Activated T-cell treated with anti-CD3 and anti-CD28 coated beads for 1 hour (primary cell): ENCODE measurements around the gene TP53BP1.
"Not testable (repeated sequence)": the region's sequence is repeated elsewhere in the genome, so short reads cannot be mapped to it uniquely, and the experiment has no call there.

ENCODE experiments used
- DNase-seq: peaks from one replicate; pipeline ENCODE4 v3.0.0-alpha.2; 2020; ENCODE audit warnings: low read depth

Gene TP53BP1

GRCh38 chr15:43492673-43493601, at the start of gene TP53BP1:
TSS of gene TP53BP1 (minus strand) at chr15:43493156. CDS start at chr15:43493043, 113 bp downstream.
- DNase-seq = peak; percentile 91

GRCh38 chr15:43541785-43542184, 48.8 kb upstream of the TP53BP1 start:
- no peak for DNase-seq

- no peak for DNase-seq
These were observed 45.1 kb upstream of the TP53BP1 start for GRCh38 chr15:43538091-43538490.

GRCh38 chr15:43534897-43535296, 41.9 kb upstream of the TP53BP1 start:
- DNase-seq = no peak

- not testable (repeated sequence) for DNase-seq
These were observed 39.9 kb upstream of the TP53BP1 start for GRCh38 chr15:43532826-43533225.

GRCh38 chr15:43531018-43531670, 38.2 kb upstream of the TP53BP1 start:
- no peak for DNase-seq

- DNase-seq = no peak
These were observed 36.8 kb upstream of the TP53BP1 start for GRCh38 chr15:43529587-43530345.

GRCh38 chr15:43529141-43529540, 36.2 kb upstream of the TP53BP1 start:
- DNase-seq = no peak

- no peak for DNase-seq
These were observed 35.6 kb upstream of the TP53BP1 start for GRCh38 chr15:43528542-43529007.

GRCh38 chr15:43527802-43528541, 35.0 kb upstream of the TP53BP1 start:
- no peak for DNase-seq

- DNase-seq = no peak
These were observed 34.3 kb upstream of the TP53BP1 start for GRCh38 chr15:43527016-43527801.

GRCh38 chr15:43526261-43526930, 33.4 kb upstream of the TP53BP1 start:
- no peak for DNase-seq

GRCh38 chr15:43525131-43525530, 32.2 kb upstream of the TP53BP1 start:
- DNase-seq = no peak

GRCh38 chr15:43524254-43524845, 31.4 kb upstream of the TP53BP1 start:
- DNase-seq = no peak

GRCh38 chr15:43523646-43524045, 30.7 kb upstream of the TP53BP1 start:
- no peak for DNase-seq

- no peak for DNase-seq
These were observed 29.3 kb upstream of the TP53BP1 start for GRCh38 chr15:43522247-43522646.

GRCh38 chr15:43521419-43521818, 28.5 kb upstream of the TP53BP1 start:
- no peak for DNase-seq

- no peak for DNase-seq
These were observed 27.2 kb upstream of the TP53BP1 start for GRCh38 chr15:43520138-43520537.

GRCh38 chr15:43519196-43519595, 26.2 kb upstream of the TP53BP1 start:
- no peak for DNase-seq
